T-helper 2 cell treated with Interferon-gamma antibody and Interleukin-4, amounts not matched to agents 100 ng/mL and 5 ng/mL, for 36 hours (primary cell): Measurements from ENCODE around the gene TECPR1. TPM values are rescaled to one million over a fixed set of nuclear protein-coding genes. Genes with fewer than 3 reads are reported as not detected.

Experiments used
- intact Hi-C: fragments of 100-400 bp; cut with micrococcal nuclease; formaldehyde crosslinking; loops from one replicate; pipeline ENCODE4 v1.15.1; 2023
- total RNA-seq: library from RNA; stranded (reverse); gene quantifications from 2 replicates; pipeline ENCODE4 v1.2.3, GENCODE V29; 2022

Gene TECPR1
- total RNA-seq, 1 donor from 2014 or later: 73.7 TPM

GRCh38 chr7:98168904-98169621 is 83.0 kb downstream of the TECPR1 start:
- intact Hi-C loops: loop anchor here (1.0 kb wide), 2 partner anchors 63 to 148 kb away; partner anchors contain the start of gene LMTK2

DNA sequence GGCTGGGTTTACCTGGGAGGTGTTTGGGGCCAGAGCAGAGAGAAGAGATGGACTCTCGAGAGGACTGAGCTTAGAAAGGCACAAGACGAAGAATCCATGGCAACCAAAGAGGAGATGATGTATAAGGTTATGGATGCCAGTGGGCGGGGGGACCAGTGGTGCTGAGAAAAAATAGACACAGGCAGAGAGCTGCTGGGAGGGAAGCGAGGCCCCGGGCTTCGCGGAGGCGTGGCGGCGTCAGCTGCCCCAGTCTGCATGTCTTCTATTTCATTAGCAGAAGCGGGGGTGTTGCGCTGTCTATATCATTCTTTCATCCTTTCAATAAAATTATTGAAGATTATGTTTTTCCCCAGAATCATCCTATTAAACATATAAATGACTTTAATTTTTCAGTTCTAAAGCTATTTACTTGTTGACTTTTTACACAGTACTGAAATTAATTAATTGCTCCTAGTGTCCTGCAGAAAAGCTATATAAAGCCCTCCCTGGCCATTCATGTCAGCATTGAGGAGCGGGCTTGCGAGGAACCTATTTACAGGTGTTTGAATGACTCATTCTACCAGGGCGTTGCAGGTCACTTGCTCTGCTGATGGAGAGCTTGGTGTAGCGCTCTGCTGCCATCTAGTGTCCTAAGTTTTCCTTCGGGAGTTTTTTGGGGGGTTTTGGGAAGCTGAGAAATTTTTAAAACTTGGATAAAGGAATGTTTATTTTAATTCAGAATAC is 83.7 kb downstream of the TECPR1 start:
- intact Hi-C loops: loop anchor here (1.0 kb wide), 2 partner anchors 62 to 147 kb away; partner anchors contain the start of gene LMTK2

DNA sequence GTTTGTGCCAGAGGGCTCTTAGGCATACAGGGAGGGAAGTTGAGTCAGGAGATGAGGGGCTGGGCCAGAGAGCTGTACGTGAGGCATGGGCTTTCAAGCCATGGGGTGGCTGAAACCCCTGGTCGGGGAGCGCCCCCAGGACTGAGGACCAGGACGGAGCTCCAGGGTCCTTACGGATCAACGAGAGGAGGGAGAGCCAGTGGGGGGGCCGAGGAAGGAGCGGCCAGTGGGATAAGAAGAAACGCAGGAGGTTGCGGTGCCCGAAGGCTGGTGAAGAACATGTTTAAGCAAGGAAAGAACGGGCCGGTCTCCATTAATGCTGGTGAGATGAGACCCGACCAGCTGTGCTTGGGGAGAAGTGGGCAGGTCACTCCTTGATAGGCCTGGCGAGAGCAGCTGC is 84.4 kb downstream of the TECPR1 start:
- intact Hi-C loops: loop anchor here (1.0 kb wide), 2 partner anchors 61 to 146 kb away; partner anchors contain the start of gene LMTK2

DNA sequence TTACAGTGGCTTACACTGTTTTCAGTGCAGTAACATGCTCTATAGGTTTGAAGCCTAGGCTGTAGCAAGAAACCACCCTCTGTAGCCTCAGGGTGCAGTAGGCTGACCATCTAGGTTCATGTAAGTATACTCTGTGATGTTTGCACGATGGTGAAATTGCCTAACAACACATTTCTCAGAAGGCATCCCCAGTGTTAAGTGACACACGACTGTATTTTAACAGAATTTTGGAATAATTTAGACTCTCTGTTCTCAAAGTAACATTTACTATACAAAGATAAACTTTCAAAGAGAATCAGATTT is 85.4 kb downstream of the TECPR1 start:
- intact Hi-C loops: no loop called here

GRCh38 chr7:98165827-98166667 is 86.0 kb downstream of the TECPR1 start:
- intact Hi-C loops: no loop called here

Other genes starting within 250 kb of the TECPR1 start
- gene LMTK2, start 145.4 kb downstream of the TECPR1 start, total RNA-seq: 13.0 and 14.3 TPM in 2 replicates
- 0.34 TPM in 1 of 2 replicates, not detected in the other for gene BHLHA15, start 40.8 kb downstream of the TECPR1 start, total RNA-seq
- gene BRI3, start 29.5 kb upstream of the TECPR1 start, total RNA-seq: 40.6 and 44.5 TPM in 2 replicates
- 0.91 and 1.1 TPM in 2 replicates for gene BAIAP2L1, start 148.9 kb upstream of the TECPR1 start, total RNA-seq